Uterus (tissue), 2 donors: ENCODE results near the gene TRIO.

ENCODE experiments used
- CTCF ChIP-seq, 4 experiments: fragments of 200-600 bp in 2 of 4; fragments of 450-650 bp in 2 of 4; sonication (generic) in 2 of 4; IDR thresholded peaks; one replicate each; pipeline ENCODE4 v1.5.1; 2016 to 2019; ENCODE audit warnings: antibody characterized with exemption in 4 of 4, mild to moderate bottlenecking in 2 of 4, moderate library complexity in 1 of 4
- POLR2A ChIP-seq, 2 donors: fragments of 450-650 bp; IDR thresholded peaks; one replicate each; pipeline ENCODE4 v1.6.1; 2016; ENCODE audit warnings: antibody characterized with exemption in 2 of 2, mild to moderate bottlenecking in 1 of 2, moderate library complexity in 1 of 2

DNA sequence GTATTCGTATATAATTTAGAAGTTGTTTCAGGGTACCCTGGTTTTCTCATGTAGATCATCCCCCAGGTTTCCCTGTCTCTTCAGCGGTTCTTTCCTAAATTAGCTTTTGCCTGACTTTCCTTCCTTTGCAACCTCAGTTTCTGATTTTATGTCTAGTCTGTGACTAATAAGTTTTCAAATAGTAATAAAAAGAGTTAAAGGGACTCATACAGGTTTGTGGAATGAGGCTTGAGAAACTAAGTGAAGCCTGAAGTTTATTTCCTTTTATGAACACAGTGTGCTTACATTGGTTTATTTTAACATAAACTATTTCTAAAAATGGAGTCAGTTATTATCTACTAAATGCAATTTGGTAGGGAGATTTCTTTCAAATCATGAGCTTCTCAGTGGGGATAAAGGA, 96.8 kb downstream of the TRIO start:
- TF ChIP-seq CTCF (IDR thresholded peaks at IDR 0.05): no peak
- TF ChIP-seq POLR2A (IDR thresholded peaks at IDR 0.05): no peak
